Gastroesophageal sphincter (tissue), 4 donors: Measurements from ENCODE around the gene CUL9. TPM values are rescaled to one million over a fixed set of nuclear protein-coding genes. Genes with fewer than 3 reads are reported as not detected.

Source experiments
- ATAC-seq: fragments of 150-250 bp; one replicate; pipeline ENCODE4 v1.9.1; 2016; ENCODE audit warnings: mild to moderate bottlenecking, moderate library complexity
- H3K27ac ChIP-seq, 4 donors: fragments of 200-600 bp; sonication (generic) in 3 of 4; 1 replicate in 3 of 4; 2 replicates in 1 of 4; pipeline ENCODE4 v1.5.1; 2016 to 2019
- H3K27me3 ChIP-seq: fragments of 200-600 bp; sonication (generic); one replicate; pipeline ENCODE4 v1.5.1; 2019
- H3K36me3 ChIP-seq, 2 donors: fragments of 200-600 bp; sonication (generic); one replicate each; pipeline ENCODE4 v1.5.1; 2019; ENCODE audit warnings: control low read depth in 1 of 2
- H3K4me1 ChIP-seq, 3 donors: fragments of 200-600 bp; sonication (generic); 1 replicate in 2 of 3; 2 replicates in 1 of 3; pipeline ENCODE4 v1.5.1; 2016 to 2019; ENCODE audit warnings: control low read depth in 2 of 3
- H3K4me3 ChIP-seq, 2 donors: fragments of 200-600 bp; sonication (generic); one replicate each; pipeline ENCODE4 v1.5.1; 2019; ENCODE audit warnings: mild to moderate bottlenecking in 1 of 2, moderate library complexity in 1 of 2
- H3K9me3 ChIP-seq, 3 donors: fragments of 200-600 bp; sonication (generic); one replicate each; pipeline ENCODE4 v1.5.1; 2017 to 2019; ENCODE audit warnings: control low read depth in 2 of 3
- EP300 ChIP-seq: sonication (generic); formaldehyde crosslinking; IDR thresholded peaks from one replicate; pipeline ENCODE4 v1.6.1; 2017; ENCODE audit warnings: antibody characterized with exemption, mild to moderate bottlenecking
- POLR2A ChIP-seq, 2 donors: fragments of 450-650 bp; IDR thresholded peaks; one replicate each; pipeline ENCODE4 v1.6.1; 2017; ENCODE audit warnings: antibody characterized with exemption in 2 of 2, mild to moderate bottlenecking in 2 of 2, moderate library complexity in 1 of 2
- POLR2AphosphoS5 ChIP-seq: sonication (generic); formaldehyde crosslinking; IDR thresholded peaks from one replicate; pipeline ENCODE4 v1.6.1; 2017; ENCODE audit warnings: antibody characterized with exemption
- WGBS, 2 donors: methylation state at CpG; one replicate each; pipeline ENCODE4 v1.1.5; 2018; ENCODE audit warnings: low coverage in 1 of 2; 5-methylcytosine and 5-hydroxymethylcytosine counted together
- total RNA-seq, 4 donors: library from RNA; depleted of rRNA; stranded (reverse); fragments of >200 nt; gene quantifications; one replicate each; pipeline ENCODE4 v1.1.0, GENCODE V29; 2016
- TF ChIP-seq, protein P1 (sequence below), 4 experiments: fragments of 200-600 bp in 2 of 4; fragments of 450-650 bp in 2 of 4; sonication (generic) in 1 of 4; IDR thresholded peaks; one replicate each; pipeline ENCODE4 v1.5.1; 2017 to 2019; ENCODE audit warnings: antibody characterized with exemption in 4 of 4, mild to moderate bottlenecking in 2 of 4, moderate library complexity in 2 of 4

The CUL9 gene
- total RNA-seq, 4 donors from 2014 or later: 23.2 to 36.6 (median 24.2) TPM

DNA sequence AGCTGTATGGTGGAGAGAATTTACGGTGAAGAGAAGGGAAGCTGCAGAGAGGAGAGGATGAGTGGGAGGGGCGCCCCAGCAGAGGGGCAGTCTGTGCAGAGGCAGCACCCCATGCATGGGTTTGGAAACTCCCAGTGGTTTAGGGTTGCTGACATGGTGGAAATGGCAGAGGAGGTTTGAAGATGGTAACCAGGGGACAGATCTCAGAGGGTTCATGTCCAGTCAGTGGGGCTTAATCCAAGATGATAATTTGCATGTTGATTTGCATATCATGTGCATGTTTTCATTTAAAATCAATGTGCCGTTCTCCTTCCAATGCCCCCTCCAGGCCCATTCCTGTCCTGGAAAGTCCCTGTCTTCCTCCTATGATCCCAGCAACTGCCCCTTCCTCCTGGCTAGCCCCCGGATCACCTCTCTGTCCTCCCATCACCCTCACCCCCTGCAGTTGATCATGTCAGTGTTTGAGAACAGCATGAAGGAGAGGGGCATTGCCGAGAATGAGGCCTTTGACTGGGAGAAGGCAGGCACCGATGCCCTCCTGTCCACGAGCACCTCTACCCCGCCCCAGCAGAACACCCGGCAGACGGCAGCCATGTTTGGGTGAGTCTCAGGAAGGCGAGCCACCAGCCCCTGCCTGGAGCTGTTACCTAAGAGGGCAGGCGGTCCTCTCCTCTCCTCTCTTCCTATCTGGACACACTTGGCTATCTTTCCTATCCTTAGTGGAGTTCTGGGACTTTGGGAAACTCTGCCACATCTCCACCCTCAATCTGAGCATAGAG, 75.6 kb downstream of the CUL9 start:
- TF ChIP-seq, protein P1, sequence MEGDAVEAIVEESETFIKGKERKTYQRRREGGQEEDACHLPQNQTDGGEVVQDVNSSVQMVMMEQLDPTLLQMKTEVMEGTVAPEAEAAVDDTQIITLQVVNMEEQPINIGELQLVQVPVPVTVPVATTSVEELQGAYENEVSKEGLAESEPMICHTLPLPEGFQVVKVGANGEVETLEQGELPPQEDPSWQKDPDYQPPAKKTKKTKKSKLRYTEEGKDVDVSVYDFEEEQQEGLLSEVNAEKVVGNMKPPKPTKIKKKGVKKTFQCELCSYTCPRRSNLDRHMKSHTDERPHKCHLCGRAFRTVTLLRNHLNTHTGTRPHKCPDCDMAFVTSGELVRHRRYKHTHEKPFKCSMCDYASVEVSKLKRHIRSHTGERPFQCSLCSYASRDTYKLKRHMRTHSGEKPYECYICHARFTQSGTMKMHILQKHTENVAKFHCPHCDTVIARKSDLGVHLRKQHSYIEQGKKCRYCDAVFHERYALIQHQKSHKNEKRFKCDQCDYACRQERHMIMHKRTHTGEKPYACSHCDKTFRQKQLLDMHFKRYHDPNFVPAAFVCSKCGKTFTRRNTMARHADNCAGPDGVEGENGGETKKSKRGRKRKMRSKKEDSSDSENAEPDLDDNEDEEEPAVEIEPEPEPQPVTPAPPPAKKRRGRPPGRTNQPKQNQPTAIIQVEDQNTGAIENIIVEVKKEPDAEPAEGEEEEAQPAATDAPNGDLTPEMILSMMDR (IDR thresholded peaks at IDR 0.05): no peak
- TF ChIP-seq POLR2AphosphoS5 (no peak), POLR2A (IDR thresholded peaks at IDR 0.05) (no peak), EP300 (no peak)

DNA sequence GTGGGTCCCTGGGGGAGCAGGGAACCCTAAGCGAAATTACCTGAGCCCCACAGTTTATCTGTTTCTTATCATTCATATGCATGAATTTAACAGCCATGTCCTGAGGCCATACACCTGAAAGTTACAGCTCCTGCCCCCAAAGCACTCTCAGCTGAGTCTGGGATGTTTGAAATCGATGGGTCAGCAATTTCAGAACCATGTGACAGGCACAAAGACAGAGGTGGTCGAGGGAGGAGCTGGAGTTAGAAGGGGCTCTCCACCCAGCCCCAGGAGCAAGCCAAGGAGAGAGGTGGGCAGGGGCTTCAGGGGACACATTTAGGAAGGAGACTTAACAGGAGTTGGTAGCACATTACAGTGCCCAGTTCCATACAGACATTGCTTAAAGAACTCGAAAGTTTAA, 76.2 kb downstream of the CUL9 start:
- H3K36me3 ChIP-seq: no peaks in the 10 kb centered on the region
- no peaks in the 10 kb centered on the region for H3K4me1 ChIP-seq
- peaks cover 48% of the 10 kb centered on the region for H3K27me3 ChIP-seq
- WGBS, 2 donors: 65 to 100% methylated on average over 1 to 3 of the region's 4 CpGs
- no peaks in the 10 kb centered on the region for H3K9me3 ChIP-seq
- no peak overlapping the region for H3K27ac ChIP-seq
- TF ChIP-seq, protein P1 (IDR thresholded peaks at IDR 0.05): no peak
- TF ChIP-seq POLR2AphosphoS5 (no peak), POLR2A (IDR thresholded peaks at IDR 0.05) (no peak), EP300 (no peak)
- ATAC-seq: no peak
- H3K4me3 ChIP-seq: no peak overlapping the region

More for the DNA sequence above, 75.6 kb downstream of the CUL9 start:
- Histone ChIP-seq H3K27ac (no peak overlapping the region), H3K9me3 (no peaks in the 10 kb centered on the region), H3K4me1 (no peaks in the 10 kb centered on the region), H3K27me3 (peaks cover 54% of the 10 kb centered on the region), H3K4me3 (no peak overlapping the region), H3K36me3 (no peaks in the 10 kb centered on the region)
- ATAC-seq: no peak
- WGBS, 2 donors: 20 to 73% methylated on average over 1 to 4 of the region's 12 CpGs

DNA sequence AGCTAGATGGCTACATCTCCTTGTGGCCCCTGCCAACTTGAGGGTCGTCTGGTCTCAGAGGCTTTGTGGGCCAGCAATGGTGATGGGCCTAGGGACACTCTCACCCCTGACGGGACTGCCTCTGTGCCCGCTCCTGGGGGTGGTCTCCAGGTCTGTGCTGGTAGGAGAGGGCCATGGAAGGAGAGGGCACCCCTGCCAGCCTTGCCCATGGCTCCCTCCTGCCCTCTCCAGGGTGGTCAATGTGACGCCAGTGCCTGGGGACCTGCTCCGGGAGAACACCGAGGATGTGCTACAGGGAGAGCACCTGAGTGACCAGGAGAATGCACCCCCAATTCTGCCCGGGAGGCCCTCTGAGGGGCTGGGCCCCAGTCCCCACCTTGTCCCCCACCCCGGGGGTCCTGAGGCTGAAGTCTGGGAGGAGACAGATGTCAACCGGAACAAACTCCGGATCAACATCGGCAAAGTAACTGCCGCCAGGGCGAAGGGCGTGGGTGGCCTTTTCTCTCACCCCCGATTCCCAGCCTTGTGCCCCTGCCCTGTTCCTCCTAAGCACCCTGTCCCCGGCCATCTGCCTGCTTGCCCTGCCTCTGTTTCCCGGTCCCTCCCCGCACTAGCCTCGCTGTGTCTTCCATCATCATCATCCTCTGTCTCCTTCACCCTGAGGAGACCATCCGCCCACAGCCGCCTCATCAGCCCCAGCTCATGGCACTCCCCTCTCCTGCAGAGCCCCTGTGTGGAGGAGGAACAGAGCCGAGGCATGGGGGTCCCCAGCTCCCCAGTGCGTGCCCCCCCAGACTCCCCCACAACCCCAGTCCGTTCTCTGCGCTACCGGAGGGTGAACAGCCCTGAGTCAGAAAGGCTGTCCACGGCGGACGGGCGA, 77.1 kb downstream of the CUL9 start:
- Histone ChIP-seq H3K9me3 (no peaks in the 10 kb centered on the region), H3K36me3 (no peaks in the 10 kb centered on the region), H3K27me3 (peaks cover 39% of the 10 kb centered on the region), H3K4me1 (no peaks in the 10 kb centered on the region), H3K27ac (no peak overlapping the region), H3K4me3 (no peak overlapping the region)
- 80 to 96% methylated on average over 4 to 9 of the region's 30 CpGs for WGBS, 2 donors
- TF ChIP-seq POLR2A (IDR thresholded peaks at IDR 0.05) (no peak), POLR2AphosphoS5 (no peak), EP300 (no peak)
- TF ChIP-seq, protein P1 (IDR thresholded peaks at IDR 0.05): no peak
- ATAC-seq: no peak

DNA sequence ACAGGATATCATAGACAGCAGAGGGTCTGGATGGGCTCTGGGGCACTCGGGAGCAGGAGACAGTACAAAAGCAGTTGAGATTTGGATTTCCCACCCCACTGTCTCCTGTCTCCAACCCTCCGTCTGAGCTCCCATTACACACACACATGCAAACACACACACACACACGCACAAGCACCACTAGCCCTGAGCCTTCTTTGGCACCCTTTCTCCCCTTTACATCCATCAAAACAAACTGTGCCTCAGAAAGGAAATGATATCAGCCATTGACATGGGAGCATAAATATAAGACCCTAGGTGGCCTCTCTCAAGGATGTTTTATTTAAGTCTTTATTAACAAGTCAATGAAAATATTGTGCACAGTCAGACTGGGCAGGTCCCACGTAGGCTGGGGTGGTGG, 78.8 kb downstream of the CUL9 start:
- Histone ChIP-seq H3K9me3 (no peaks in the 10 kb centered on the region), H3K4me1 (no peaks in the 10 kb centered on the region), H3K4me3 (no peak overlapping the region), H3K36me3 (no peaks in the 10 kb centered on the region), H3K27me3 (peaks cover 22% of the 10 kb centered on the region), H3K27ac (no peak overlapping the region)
- TF ChIP-seq POLR2A (IDR thresholded peaks at IDR 0.05) (no peak), POLR2AphosphoS5 (no peak), EP300 (no peak)
- TF ChIP-seq, protein P1 (IDR thresholded peaks at IDR 0.05): no peak
- 69 to 90% methylated on average over 2 to 3 of the region's 4 CpGs for WGBS, 2 donors
- no peak for ATAC-seq
